RWPE2 (cell line): ENCODE measurements around the gene TIMM44.
A peak's percentile ranks its signal among the peaks of the same experiment; 100 is the strongest.

ENCODE experiments used
- ATAC-seq: fragments of 200-7000 bp; cut with Tn5 transposase; 3 replicates; pipeline ENCODE4 v1.9.1; 2021; ENCODE audit warnings: low read depth
- DNase-seq: peaks from one replicate; pipeline ENCODE4 v3.0.0-alpha.2; 2020; ENCODE audit warnings: low spot score
- H3K27ac ChIP-seq: fragments of 450-650 bp; 2 replicates; pipeline ENCODE4 v1.5.1; 2017; ENCODE audit warnings: mild to moderate bottlenecking; ENCODE audit not compliant: poor library complexity, severe bottlenecking
- H3K27me3 ChIP-seq: fragments of 250-450 bp; sonication (Bioruptor Pico); 2 replicates; pipeline ENCODE4 v1.5.1; 2021; ENCODE audit warnings: mild to moderate bottlenecking, moderate library complexity; ENCODE audit not compliant: insufficient read depth, poor library complexity, severe bottlenecking
- H3K36me3 ChIP-seq: fragments of 250-450 bp; sonication (Bioruptor Pico); 2 replicates; pipeline ENCODE4 v1.5.1; 2020; ENCODE audit warnings: low read depth, mild to moderate bottlenecking, moderate library complexity
- H3K4me1 ChIP-seq: fragments of 250-450 bp; sonication (Bioruptor Pico); 2 replicates; pipeline ENCODE4 v1.5.1; 2021; ENCODE audit warnings: mild to moderate bottlenecking, moderate library complexity; ENCODE audit not compliant: insufficient read depth, poor library complexity, severe bottlenecking
- H3K4me3 ChIP-seq: fragments of 250-450 bp; sonication (Bioruptor Pico); 2 replicates; pipeline ENCODE4 v1.5.1; 2021; ENCODE audit warnings: mild to moderate bottlenecking, moderate library complexity; ENCODE audit not compliant: severe bottlenecking
- H3K9me3 ChIP-seq: fragments of 250-450 bp; sonication (Bioruptor Pico); 2 replicates; pipeline ENCODE4 v1.5.1; 2021; ENCODE audit warnings: mild to moderate bottlenecking, moderate library complexity; ENCODE audit not compliant: severe bottlenecking
- CTCF ChIP-seq: fragments of 450-650 bp; IDR thresholded peaks from one replicate; pipeline ENCODE4 v1.5.1; 2017; ENCODE audit warnings: mild to moderate bottlenecking, moderate library complexity; ENCODE audit not compliant: poor library complexity, severe bottlenecking

Gene TIMM44

GRCh38 chr19:7923295-7924191 is 19.9 kb downstream of the TIMM44 start:
- no peak for DNase-seq
- H3K27me3 ChIP-seq: no peaks in the 10 kb centered on the region
- no peak for ATAC-seq
- H3K9me3 ChIP-seq: no peaks in the 10 kb centered on the region
- no peak overlapping the region for H3K27ac ChIP-seq
- no peaks in the 10 kb centered on the region; the same call in 1 of the 2 replicates for H3K36me3 ChIP-seq
- H3K4me1 ChIP-seq: peaks cover 3% of the 10 kb centered on the region
- no peak for TF ChIP-seq CTCF
- no peak overlapping the region for H3K4me3 ChIP-seq

- no peaks in the 10 kb centered on the region for H3K4me1 ChIP-seq
- no peak for TF ChIP-seq CTCF
- no peaks in the 10 kb centered on the region; the same call in 1 of the 2 replicates for H3K36me3 ChIP-seq
- H3K27ac ChIP-seq: no peak overlapping the region
- H3K4me3 ChIP-seq: no peak overlapping the region
- ATAC-seq (no peak), DNase-seq (no peak)
- H3K27me3 ChIP-seq: no peaks in the 10 kb centered on the region
- no peaks in the 10 kb centered on the region for H3K9me3 ChIP-seq
Observed at GRCh38 chr19:7922836-7923195, 20.6 kb downstream of the TIMM44 start.

GRCh38 chr19:7921967-7922835 is 21.3 kb downstream of the TIMM44 start:
- Histone ChIP-seq H3K4me3 (no peak overlapping the region), H3K27ac (no peak overlapping the region), H3K4me1 (no peaks in the 10 kb centered on the region), H3K27me3 (no peaks in the 10 kb centered on the region), H3K36me3 (no peaks in the 10 kb centered on the region; the same call in 1 of the 2 replicates), H3K9me3 (no peaks in the 10 kb centered on the region)
- TF ChIP-seq CTCF: no peak
- ATAC-seq (no peak), DNase-seq (no peak)

- TF ChIP-seq CTCF: no peak
- Histone ChIP-seq H3K4me1 (no peaks in the 10 kb centered on the region), H3K27me3 (no peaks in the 10 kb centered on the region), H3K36me3 (no peaks in the 10 kb centered on the region), H3K4me3 (peak overlapping the region; percentile 20), H3K9me3 (no peaks in the 10 kb centered on the region), H3K27ac (peak overlapping the region; percentile 57)
- DNase-seq: no peak
- no peak for ATAC-seq
Observed at GRCh38 chr19:7921302-7921966, 22.0 kb downstream of the TIMM44 start.
